Sigmoid colon (tissue), 7 donors: ENCODE measurements around the gene ATG4A. TPM values are rescaled to one million over a fixed set of nuclear protein-coding genes. Genes with fewer than 3 reads are reported as not detected.

Source experiments
- DNase-seq: peaks from one replicate; pipeline ENCODE4 v3.0.0-alpha.2; 2019
- H3K27ac ChIP-seq, 4 donors: fragments of 200-600 bp; sonication (generic); one replicate each; pipeline ENCODE4 v1.5.1; 2016 to 2019; ENCODE audit warnings: mild to moderate bottlenecking in 1 of 4
- H3K27me3 ChIP-seq, 3 donors: fragments of 200-600 bp; sonication (generic); one replicate each; pipeline ENCODE4 v1.5.1; 2019; ENCODE audit warnings: mild to moderate bottlenecking in 1 of 3
- H3K36me3 ChIP-seq, 4 donors: fragments of 200-600 bp; sonication (generic); one replicate each; pipeline ENCODE4 v1.5.1; 2016 to 2019
- H3K4me1 ChIP-seq, 4 donors: fragments of 200-600 bp; sonication (generic); one replicate each; pipeline ENCODE4 v1.5.1; 2017 to 2019
- H3K4me3 ChIP-seq, 4 donors: fragments of 200-600 bp; sonication (generic); one replicate each; pipeline ENCODE4 v1.5.1; 2017 to 2019; ENCODE audit warnings: mild to moderate bottlenecking in 2 of 4, moderate library complexity in 1 of 4
- H3K9me3 ChIP-seq, 4 donors: fragments of 200-600 bp in 3 of 4; sonication (generic) in 3 of 4; one replicate each; pipeline versions ENCODE4 v1.5.1 to v1.6.1; 2013 to 2019
- CTCF ChIP-seq, 4 experiments: fragments of 450-650 bp in 3 of 4; fragments of 200-600 bp in 1 of 4; IDR thresholded peaks; one replicate each; pipeline ENCODE4 v1.5.1; 2016 to 2019; ENCODE audit warnings: antibody characterized with exemption in 4 of 4, mild to moderate bottlenecking in 3 of 4, moderate library complexity in 2 of 4
- EP300 ChIP-seq, 4 donors: sonication (generic); formaldehyde crosslinking; IDR thresholded peaks; one replicate each; pipeline ENCODE4 v1.6.1; 2017; ENCODE audit warnings: antibody characterized with exemption in 4 of 4
- POLR2A ChIP-seq, 2 donors: fragments of 450-650 bp; IDR thresholded peaks; one replicate each; pipeline ENCODE4 v1.6.1; 2016; ENCODE audit warnings: antibody characterized with exemption in 2 of 2, mild to moderate bottlenecking in 2 of 2, moderate library complexity in 2 of 2
- POLR2AphosphoS5 ChIP-seq, 4 donors: sonication (generic); formaldehyde crosslinking; IDR thresholded peaks; one replicate each; pipeline ENCODE4 v1.6.1; 2017; ENCODE audit warnings: antibody characterized with exemption in 4 of 4
- WGBS, 2 donors: extraction: QIAGEN DNeasy Blood & Tissue Kit; methylation state at CpG; one replicate each; pipeline ENCODE4 v1.1.7; 2013; 5-methylcytosine and 5-hydroxymethylcytosine counted together
- intact Hi-C: fragments of 100-400 bp; cut with DNase I; formaldehyde crosslinking; loops from one replicate; pipeline ENCODE4 v1.15.1; 2023
- polyA plus RNA-seq, 3 donors: library from polyadenylated mRNA; stranded (reverse); fragments of 200-250 nt; gene quantifications; one replicate each; pipeline ENCODE4 v1.2.3, GENCODE V29; 2013
- total RNA-seq, 4 donors: library from RNA; depleted of rRNA; stranded (reverse); fragments of >200 nt; gene quantifications; one replicate each; pipeline ENCODE4 v1.1.0, GENCODE V29; 2016
- donor health status: healthy with polysubstance abuse.
- donor health status: Bipolar disorder and iron deficiency.
- donor health status: healthy.

The ATG4A gene
- total and polyA plus RNA-seq, 7 donors = 5.0 to 38.6 (median 14.3) TPM

- Histone ChIP-seq H3K4me1 (no peaks in the 10 kb centered on the region), H3K36me3 (no peaks in the 10 kb centered on the region), H3K4me3 (no peak overlapping the region), H3K9me3 (no peaks in the 10 kb centered on the region), H3K27me3 (no peaks in the 10 kb centered on the region), H3K27ac (no peak overlapping the region)
- TF ChIP-seq CTCF (IDR thresholded peaks at IDR 0.05) (no peak), POLR2AphosphoS5 (IDR thresholded peaks at IDR 0.05) (no peak), EP300 (IDR thresholded peaks at IDR 0.05) (no peak), POLR2A (IDR thresholded peaks at IDR 0.05) (no peak)
- WGBS, 2 donors = 92 to 94% methylated on average over 9 of the region's 9 CpGs
- no peak for DNase-seq
- intact Hi-C loops = no loop called here
Measured at GRCh38 chrX:108168961-108169740, 77.6 kb downstream of the ATG4A start.

GRCh38 chrX:108169768-108170167, 78.2 kb downstream of the ATG4A start:
- intact Hi-C loops = no loop called here
- no peaks in the 10 kb centered on the region for H3K9me3 ChIP-seq
- no peak overlapping the region for H3K27ac ChIP-seq
- no peak overlapping the region for H3K4me3 ChIP-seq
- no peak for TF ChIP-seq POLR2A (IDR thresholded peaks at IDR 0.05)
- TF ChIP-seq CTCF (IDR thresholded peaks at IDR 0.05) = no peak
- TF ChIP-seq POLR2AphosphoS5 (IDR thresholded peaks at IDR 0.05) = no peak
- no peak for TF ChIP-seq EP300 (IDR thresholded peaks at IDR 0.05)
- no peak for DNase-seq
- no peaks in the 10 kb centered on the region for H3K4me1 ChIP-seq
- 92% methylated on average over 3 of the region's 3 CpGs for WGBS, 2 donors
- no peaks in the 10 kb centered on the region for H3K27me3 ChIP-seq
- H3K36me3 ChIP-seq = no peaks in the 10 kb centered on the region

DNA sequence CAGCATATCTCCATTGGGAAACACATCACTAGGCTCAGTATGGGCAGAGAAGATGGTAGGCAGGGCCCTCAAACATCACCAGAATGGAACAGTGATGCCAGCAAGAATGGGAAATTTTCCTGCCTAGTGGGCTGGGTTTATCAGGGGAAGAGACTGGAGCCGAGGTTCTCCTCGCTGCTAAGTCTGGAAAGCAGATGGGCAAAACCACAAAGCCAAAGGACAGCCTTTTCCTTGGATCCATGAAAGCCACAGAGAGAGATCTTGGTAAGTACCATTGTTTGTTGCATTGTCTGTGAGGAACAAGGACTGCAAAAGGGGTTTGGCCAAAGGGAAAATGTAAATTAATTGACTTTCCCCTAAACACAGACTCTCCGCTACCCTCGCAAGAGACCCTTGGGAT, 80.1 kb downstream of the ATG4A start:
- intact Hi-C loops = no loop called here
- no peaks in the 10 kb centered on the region for H3K9me3 ChIP-seq
- DNase-seq = no peak
- no peak overlapping the region for H3K27ac ChIP-seq
- no peak overlapping the region for H3K4me3 ChIP-seq
- no peaks in the 10 kb centered on the region for H3K36me3 ChIP-seq
- no peaks in the 10 kb centered on the region for H3K27me3 ChIP-seq
- H3K4me1 ChIP-seq = no peaks in the 10 kb centered on the region
- no peak for TF ChIP-seq CTCF (IDR thresholded peaks at IDR 0.05)
- TF ChIP-seq EP300 (IDR thresholded peaks at IDR 0.05) = no peak
- no peak for TF ChIP-seq POLR2A (IDR thresholded peaks at IDR 0.05)
- TF ChIP-seq POLR2AphosphoS5 (IDR thresholded peaks at IDR 0.05) = no peak
- 93 to 94% methylated on average over 4 of the region's 4 CpGs for WGBS, 2 donors

GRCh38 chrX:108173874-108174273, 82.3 kb downstream of the ATG4A start:
- no peak overlapping the region for H3K27ac ChIP-seq
- H3K9me3 ChIP-seq = no peaks in the 10 kb centered on the region
- 46% methylated on average over 3 of the region's 3 CpGs for WGBS, 2 donors
- no peaks in the 10 kb centered on the region for H3K27me3 ChIP-seq
- DNase-seq = no peak
- intact Hi-C loops = no loop called here
- no peaks in the 10 kb centered on the region for H3K36me3 ChIP-seq
- TF ChIP-seq EP300 (IDR thresholded peaks at IDR 0.05) = no peak
- TF ChIP-seq CTCF (IDR thresholded peaks at IDR 0.05) = no peak
- TF ChIP-seq POLR2A (IDR thresholded peaks at IDR 0.05) = no peak
- TF ChIP-seq POLR2AphosphoS5 (IDR thresholded peaks at IDR 0.05) = no peak
- H3K4me1 ChIP-seq = no peaks in the 10 kb centered on the region
- H3K4me3 ChIP-seq = no peak overlapping the region
